ENCODE data around the gene P2RY6. TPM values are rescaled to one million over a fixed set of nuclear protein-coding genes. Genes with fewer than 3 reads are reported as not detected.

P2RY6 gene
- total and polyA plus RNA-seq, 2 experiments from 2014 or later = 0.76 to 0.99 TPM

DNA sequence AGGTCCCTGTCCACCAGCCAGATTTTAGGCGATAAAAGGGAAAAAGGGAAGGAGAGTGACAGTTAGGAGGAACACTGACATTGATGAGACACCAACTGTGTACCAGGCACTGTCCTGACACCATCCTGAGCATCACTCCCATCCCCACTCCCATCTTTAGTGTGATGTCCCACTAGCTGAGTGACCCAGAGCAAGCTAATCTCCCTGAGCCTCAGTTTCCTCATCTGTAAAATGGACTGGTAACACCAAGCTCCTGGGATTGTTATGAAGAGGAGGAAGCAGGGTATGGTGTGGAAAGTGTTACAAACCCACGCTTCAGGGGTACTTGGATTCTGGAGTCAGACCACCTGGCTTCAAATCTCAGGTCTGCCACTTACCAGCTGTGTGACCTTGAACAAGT lies 8.5 kb upstream of the P2RY6 start:
- TF ChIP-seq EZH2 (IDR thresholded peaks at IDR 0.05; ENCODE audit: insufficient read depth, poor library complexity, severe bottlenecking) = no peak
- TF ChIP-seq EZH2phosphoT487 (IDR thresholded peaks at IDR 0.05; ENCODE audit: insufficient read depth, low read depth) = no peak
- no peak overlapping the region for H3K4me3 ChIP-seq
- no peak overlapping the region for H3K9ac ChIP-seq
- no peaks in the 10 kb centered on the region for H3K36me3 ChIP-seq (ENCODE audit: low read depth)
- H3F3A ChIP-seq (ENCODE audit: insufficient read depth) = peaks cover 8% of the 10 kb centered on the region; the same call in 1 of the 2 replicates
- 57 to 65% methylated on average over 2 of the region's 2 CpGs for WGBS, 2 experiments (ENCODE audit: low coverage in 1 of 2, low lambda C conversion rate in 2 of 2, missing lambda C conversion rate in 2 of 2)
- in situ Hi-C loops (cut with MboI) = no loop called here
- H4K20me1 ChIP-seq (ENCODE audit: insufficient read depth) = no peaks in the 10 kb centered on the region
- H2AFZ ChIP-seq = no peak overlapping the region
- no peaks in the 10 kb centered on the region for H3K79me2 ChIP-seq (ENCODE audit: insufficient read depth)
- H3K27me3 ChIP-seq (replicated peaks; ENCODE audit: insufficient read depth) = no peaks in the 10 kb centered on the region
- H3K4me1 ChIP-seq (ENCODE audit: insufficient read depth) = peaks cover 3% of the 10 kb centered on the region
- no peak overlapping the region for H3K4me2 ChIP-seq (ENCODE audit: unreplicated experiment)
- DNase-seq = no peak
- no peaks in the 10 kb centered on the region for H3K9me2 ChIP-seq (ENCODE audit: insufficient read depth)
- no peaks in the 10 kb centered on the region for H3K9me3 ChIP-seq (ENCODE audit: low read depth)
- no peak overlapping the region for H3K27ac ChIP-seq

DNA sequence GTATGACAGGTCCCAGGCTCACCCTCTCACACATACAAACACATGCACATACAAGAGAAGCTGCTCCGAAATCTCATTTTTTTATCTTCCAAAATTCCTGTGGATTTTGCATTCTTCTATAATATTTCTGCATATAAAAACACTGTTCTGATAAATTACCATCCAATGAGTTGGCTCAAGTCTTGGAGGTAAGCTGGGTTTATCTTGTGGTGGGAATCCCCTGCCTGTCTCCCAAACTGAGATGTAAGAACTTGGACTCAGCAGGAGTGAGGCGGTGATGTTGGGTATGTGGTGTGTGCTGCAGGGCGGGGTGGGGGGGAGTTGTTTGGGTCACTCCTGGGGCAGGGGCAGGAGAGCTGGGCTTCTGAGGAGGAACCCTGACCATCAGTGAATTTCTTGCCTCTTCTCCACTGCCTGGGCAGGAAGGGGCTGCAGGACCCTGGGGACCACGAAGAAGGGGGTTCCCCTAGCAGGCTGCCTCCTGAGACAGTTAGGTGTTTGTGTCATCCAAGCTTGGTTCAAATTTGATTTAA lies 6.8 kb upstream of the P2RY6 start:
- Histone ChIP-seq H3F3A (ENCODE audit: insufficient read depth) (peaks cover 5% of the 10 kb centered on the region; the same call in 1 of the 2 replicates), H3K4me2 (ENCODE audit: unreplicated experiment) (no peak overlapping the region), H3K4me3 (no peak overlapping the region)

DNA sequence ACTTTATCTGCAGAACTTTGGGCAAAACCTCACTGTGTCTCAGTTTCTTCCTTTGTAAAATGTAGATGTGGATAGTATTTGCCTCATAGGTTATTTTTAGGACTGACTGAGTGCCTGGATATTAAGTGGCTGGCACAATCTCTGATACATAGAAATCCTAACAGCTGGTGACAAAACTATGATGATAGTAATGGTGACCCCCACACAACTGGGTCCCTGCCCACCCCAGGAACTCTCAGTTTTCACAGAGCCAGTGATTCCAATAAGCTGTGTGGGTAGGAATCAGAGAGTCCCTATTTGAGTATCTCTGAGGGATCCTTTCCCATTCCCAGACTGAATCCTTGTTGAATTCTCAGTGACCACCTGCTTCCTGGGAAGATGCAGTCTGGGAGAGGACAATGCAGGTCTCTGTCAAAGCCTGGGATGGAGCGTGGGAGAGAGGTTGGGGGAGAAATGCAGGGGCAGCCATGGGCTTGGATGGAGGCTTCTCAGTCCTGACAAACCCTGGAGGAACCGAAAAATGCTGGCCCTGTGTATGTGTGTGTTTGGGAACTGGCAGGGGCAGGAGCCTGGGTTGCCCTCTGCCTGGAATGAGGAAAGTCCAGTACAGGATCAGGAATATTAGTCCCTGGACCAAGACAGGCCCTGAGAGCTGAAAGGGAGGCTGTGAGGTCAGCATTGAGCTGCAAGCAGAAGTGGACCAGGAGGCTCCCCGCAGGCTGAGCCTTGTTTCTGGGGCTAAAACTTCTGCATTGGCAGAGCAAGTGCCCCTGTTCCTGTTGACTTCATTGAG lies 6.1 kb upstream of the P2RY6 start:
- Histone ChIP-seq H3K27ac (no peak overlapping the region), H3K79me2 (ENCODE audit: insufficient read depth) (no peaks in the 10 kb centered on the region), H3F3A (ENCODE audit: insufficient read depth) (peaks cover 5% of the 10 kb centered on the region; the same call in 1 of the 2 replicates), H3K9ac (no peak overlapping the region), H3K4me2 (ENCODE audit: unreplicated experiment) (no peak overlapping the region), H4K20me1 (ENCODE audit: insufficient read depth) (no peaks in the 10 kb centered on the region), H3K4me1 (ENCODE audit: insufficient read depth) (no peaks in the 10 kb centered on the region), H3K36me3 (ENCODE audit: low read depth) (no peaks in the 10 kb centered on the region), H3K9me3 (ENCODE audit: low read depth) (no peaks in the 10 kb centered on the region), H2AFZ (no peak overlapping the region), H3K4me3 (no peak overlapping the region), H3K9me2 (ENCODE audit: insufficient read depth) (no peaks in the 10 kb centered on the region), H3K27me3 (replicated peaks; ENCODE audit: insufficient read depth) (no peaks in the 10 kb centered on the region)
- in situ Hi-C loops (cut with MboI) = no loop called here
- no peak for DNase-seq
- 86 to 90% methylated on average over 3 of the region's 3 CpGs for WGBS, 2 experiments (ENCODE audit: low coverage in 1 of 2, low lambda C conversion rate in 2 of 2, missing lambda C conversion rate in 2 of 2)
- TF ChIP-seq EZH2 (IDR thresholded peaks at IDR 0.05; ENCODE audit: insufficient read depth, poor library complexity, severe bottlenecking) = no peak
- no peak for TF ChIP-seq EZH2phosphoT487 (IDR thresholded peaks at IDR 0.05; ENCODE audit: insufficient read depth, low read depth)

More for the DNA sequence above, 6.8 kb upstream of the P2RY6 start:
- WGBS, 2 experiments (ENCODE audit: low coverage in 1 of 2, low lambda C conversion rate in 2 of 2, missing lambda C conversion rate in 2 of 2) = 83 to 84% methylated on average over 3 to 4 of the region's 4 CpGs
- H3K4me1 ChIP-seq (ENCODE audit: insufficient read depth) = no peaks in the 10 kb centered on the region
- H3K9me3 ChIP-seq (ENCODE audit: low read depth) = no peaks in the 10 kb centered on the region
- H3K9me2 ChIP-seq (ENCODE audit: insufficient read depth) = no peaks in the 10 kb centered on the region
- H2AFZ ChIP-seq = no peak overlapping the region
- H4K20me1 ChIP-seq (ENCODE audit: insufficient read depth) = no peaks in the 10 kb centered on the region
- no peak for DNase-seq
- no peaks in the 10 kb centered on the region for H3K27me3 ChIP-seq (replicated peaks; ENCODE audit: insufficient read depth)
- no peak for TF ChIP-seq EZH2phosphoT487 (IDR thresholded peaks at IDR 0.05; ENCODE audit: insufficient read depth, low read depth)
- no peak for TF ChIP-seq EZH2 (IDR thresholded peaks at IDR 0.05; ENCODE audit: insufficient read depth, poor library complexity, severe bottlenecking)
- H3K79me2 ChIP-seq (ENCODE audit: insufficient read depth) = no peaks in the 10 kb centered on the region
- H3K9ac ChIP-seq = no peak overlapping the region
- in situ Hi-C loops (cut with MboI) = no loop called here
- H3K27ac ChIP-seq = no peak overlapping the region
- no peaks in the 10 kb centered on the region for H3K36me3 ChIP-seq (ENCODE audit: low read depth)

DNA sequence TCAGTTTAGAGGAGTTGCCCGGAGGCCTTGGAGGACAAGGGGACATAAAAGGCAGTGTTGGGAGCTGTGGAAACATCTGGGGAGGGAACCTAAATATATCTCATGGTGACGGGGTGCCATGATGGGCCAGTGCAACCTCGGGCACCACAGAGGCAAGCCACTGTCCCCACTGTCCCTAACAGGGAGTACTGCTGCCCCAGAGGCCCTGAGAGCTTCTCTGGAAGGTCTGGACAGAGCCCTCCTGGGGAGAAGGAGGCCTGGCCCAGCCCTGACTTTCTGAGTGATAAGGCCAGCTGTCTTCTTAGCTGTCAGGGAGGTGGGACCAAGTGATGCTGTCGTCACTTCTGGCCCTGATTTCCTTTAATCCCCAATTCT lies 5.5 kb upstream of the P2RY6 start:
- TF ChIP-seq EZH2 (IDR thresholded peaks at IDR 0.05; ENCODE audit: insufficient read depth, poor library complexity, severe bottlenecking) (no peak), EZH2phosphoT487 (IDR thresholded peaks at IDR 0.05; ENCODE audit: insufficient read depth, low read depth) (no peak)
- Histone ChIP-seq H2AFZ (no peak overlapping the region), H3K9me3 (ENCODE audit: low read depth) (no peaks in the 10 kb centered on the region), H3K79me2 (ENCODE audit: insufficient read depth) (no peaks in the 10 kb centered on the region), H3K9ac (no peak overlapping the region), H3K36me3 (ENCODE audit: low read depth) (no peaks in the 10 kb centered on the region), H3K4me2 (ENCODE audit: unreplicated experiment) (no peak overlapping the region), H3K27ac (no peak overlapping the region), H3K27me3 (replicated peaks; ENCODE audit: insufficient read depth) (no peaks in the 10 kb centered on the region), H3K9me2 (ENCODE audit: insufficient read depth) (no peaks in the 10 kb centered on the region), H3F3A (ENCODE audit: insufficient read depth) (peaks cover 8% of the 10 kb centered on the region; the same call in 1 of the 2 replicates), H3K4me1 (ENCODE audit: insufficient read depth) (no peaks in the 10 kb centered on the region), H3K4me3 (no peak overlapping the region), H4K20me1 (ENCODE audit: insufficient read depth) (no peaks in the 10 kb centered on the region)
- in situ Hi-C loops (cut with MboI) = no loop called here
- DNase-seq = no peak
- 89 to 94% methylated on average over 3 to 4 of the region's 4 CpGs for WGBS, 2 experiments (ENCODE audit: low coverage in 1 of 2, low lambda C conversion rate in 2 of 2, missing lambda C conversion rate in 2 of 2)

Data from GM23248 (cell line).